Stimulated activated CD8-positive, alpha-beta memory T cell treated with anti-CD3 and anti-CD28 coated beads, Interleukin-4, amount 100 ng/mL, for 4 hours (primary cell): ENCODE data around the gene NEB.
"Not testable (repeated sequence)": the region's sequence is repeated elsewhere in the genome, so short reads cannot be mapped to it uniquely, and the experiment has no call there.

Experiments
- DNase-seq, 2 donors: peaks; one replicate each; pipeline ENCODE4 v3.0.0-alpha.2; 2020; ENCODE audit warnings: low read depth in 2 of 2, low spot score in 1 of 2

NEB gene

DNA sequence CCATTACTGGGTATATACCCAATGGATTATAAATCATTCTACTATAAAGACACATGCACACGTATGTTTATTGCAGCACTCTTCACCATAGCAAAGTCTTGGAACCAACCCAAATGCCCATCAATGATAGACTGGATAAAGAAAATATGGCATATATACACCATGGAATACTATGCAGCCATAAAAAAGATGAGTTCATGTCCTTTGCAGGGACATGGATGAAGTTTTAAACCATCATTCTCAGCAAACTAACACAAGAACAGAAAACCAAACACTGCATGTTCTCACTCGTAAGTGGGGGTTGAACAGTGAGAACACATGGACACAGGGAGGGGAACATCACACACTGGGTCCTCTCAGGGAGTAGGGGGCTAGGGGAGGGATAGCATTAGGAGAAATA is 174.8 kb downstream of the NEB start:
- not testable (repeated sequence) for DNase-seq

DNA sequence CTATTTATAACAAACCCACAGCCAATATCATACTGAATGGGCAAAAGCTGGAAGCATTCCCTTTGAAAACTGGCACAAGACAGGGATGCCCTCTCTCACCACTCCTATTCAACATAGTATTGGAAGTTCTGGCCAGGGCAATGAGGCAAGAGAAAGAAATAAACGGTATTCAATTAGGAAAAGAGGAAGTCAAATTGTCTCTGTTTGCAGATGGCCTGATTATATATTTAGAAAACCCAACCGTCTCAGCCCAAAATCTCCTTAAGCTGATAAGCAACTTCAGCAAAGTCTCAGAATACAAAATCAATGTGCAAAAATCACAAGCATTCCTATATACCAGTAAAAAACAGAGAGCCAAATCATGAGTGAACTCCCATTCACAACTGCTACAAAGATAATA is 176.4 kb downstream of the NEB start:
- not testable (repeated sequence) for DNase-seq

DNA sequence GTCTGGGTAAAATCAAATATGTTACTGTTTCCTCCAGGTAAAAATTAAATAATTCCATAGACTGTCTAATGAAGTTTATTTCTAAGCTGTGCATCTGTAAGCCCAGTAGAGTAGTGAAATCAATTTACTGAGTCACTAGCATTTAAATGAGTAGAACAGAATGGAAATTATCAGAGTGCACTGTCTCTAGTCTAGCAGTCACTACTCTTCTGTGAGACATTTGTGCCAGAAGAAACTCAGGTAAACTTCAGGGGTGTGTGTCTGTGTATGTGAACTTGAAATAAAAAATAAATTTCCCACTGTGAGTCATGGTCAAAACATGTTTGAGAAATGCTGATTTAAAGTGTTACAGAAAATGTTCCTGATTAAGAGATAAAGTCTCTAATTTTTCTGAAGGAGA is 178.2 kb downstream of the NEB start:
- DNase-seq: no peak

DNA sequence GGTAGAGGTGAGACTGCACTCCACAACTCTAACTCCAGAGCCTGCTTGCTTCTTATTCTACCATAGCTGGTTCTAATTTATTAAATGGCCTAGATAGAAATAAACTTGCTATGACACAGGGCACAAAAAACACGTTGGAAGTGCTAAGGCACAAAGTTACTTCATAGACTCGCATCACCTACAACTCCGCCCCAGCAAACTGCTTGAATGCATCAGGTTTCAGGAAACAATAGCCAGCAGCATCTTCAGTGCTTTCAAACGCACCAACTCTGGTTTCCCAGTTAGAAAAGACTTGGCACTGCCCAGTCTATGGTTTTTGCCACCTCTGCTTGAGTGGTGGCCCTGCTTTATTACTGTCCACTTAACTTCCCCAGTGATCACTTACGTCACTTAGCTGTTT is 182.0 kb downstream of the NEB start:
- no peak for DNase-seq

DNA sequence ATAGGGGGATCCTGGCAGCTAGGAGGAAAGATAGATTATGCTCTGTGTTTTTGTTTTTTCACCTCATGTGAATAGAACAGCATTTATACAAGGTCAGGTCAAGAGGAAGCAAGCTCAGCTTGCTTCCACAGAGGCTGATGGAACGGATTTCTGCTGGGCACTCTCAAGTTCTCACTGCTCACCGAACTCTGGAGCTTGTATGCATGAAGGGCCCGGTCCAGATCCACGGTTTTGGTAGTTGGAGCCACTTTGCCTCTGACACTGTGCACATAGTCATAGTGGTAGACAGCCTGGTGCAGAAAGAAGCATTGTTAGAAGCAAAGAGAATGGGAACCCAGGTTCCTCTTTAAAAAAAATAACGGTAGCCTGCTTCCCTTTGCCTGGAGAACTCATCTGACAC is 182.7 kb downstream of the NEB start:
- no peak for DNase-seq

DNA sequence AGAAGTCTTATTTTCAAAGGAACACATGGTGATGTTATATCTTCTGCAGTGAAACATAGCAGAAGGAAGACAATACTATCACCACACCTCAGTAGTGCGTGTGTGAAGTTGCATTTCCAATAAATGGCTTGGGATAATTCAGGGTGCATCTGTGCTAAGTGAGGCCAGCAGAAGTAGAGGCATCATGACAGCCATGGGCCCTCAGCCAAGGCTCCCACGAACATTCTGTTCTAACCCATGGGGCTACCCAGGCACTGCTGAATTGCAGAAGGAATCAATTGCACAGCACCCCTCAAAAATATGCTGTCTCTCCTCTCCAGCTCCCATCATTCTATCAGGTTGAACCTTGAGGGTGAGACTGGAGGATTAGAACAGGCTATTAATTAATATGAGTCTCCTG is 185.1 kb downstream of the NEB start:
- no peak for DNase-seq

DNA sequence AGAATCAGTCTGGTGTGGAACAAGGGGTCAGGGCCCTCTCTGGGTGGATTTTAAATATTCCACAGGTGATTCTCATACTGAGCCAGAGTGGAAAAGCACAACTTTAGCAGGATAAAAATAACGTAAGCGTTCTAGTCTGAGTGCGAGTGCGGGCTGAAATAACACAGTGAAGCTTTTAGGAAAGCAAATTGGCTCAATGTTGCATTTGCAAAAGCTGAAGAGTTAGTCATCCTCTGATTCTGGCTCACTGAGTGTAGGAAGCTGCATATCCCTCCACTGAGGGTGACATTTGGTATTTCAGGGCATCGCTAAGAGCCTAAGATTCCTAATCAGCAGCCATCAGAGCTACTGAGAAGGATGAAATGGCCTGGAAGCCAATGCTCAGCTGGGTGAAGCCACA is 189.8 kb downstream of the NEB start:
- no peak for DNase-seq

DNA sequence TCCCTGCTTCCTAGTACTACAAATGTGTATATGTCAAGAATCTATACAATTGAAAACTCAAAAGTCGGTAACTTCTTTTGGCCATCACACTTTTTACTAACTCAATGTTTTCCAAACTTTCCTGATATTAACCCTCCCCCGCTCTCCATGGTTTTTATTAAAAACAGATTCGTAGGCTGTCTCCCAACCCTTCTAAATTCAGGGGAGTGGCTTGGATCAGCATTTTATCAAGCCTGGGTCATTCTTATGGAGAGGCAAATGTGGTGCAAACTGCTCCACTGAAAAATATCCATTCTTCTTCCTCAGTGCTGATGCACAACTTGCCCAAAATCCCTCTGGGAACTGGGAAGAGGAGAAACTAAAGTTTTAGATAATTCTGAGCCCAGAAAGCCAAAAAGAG is 190.4 kb downstream of the NEB start:
- no peak for DNase-seq

DNA sequence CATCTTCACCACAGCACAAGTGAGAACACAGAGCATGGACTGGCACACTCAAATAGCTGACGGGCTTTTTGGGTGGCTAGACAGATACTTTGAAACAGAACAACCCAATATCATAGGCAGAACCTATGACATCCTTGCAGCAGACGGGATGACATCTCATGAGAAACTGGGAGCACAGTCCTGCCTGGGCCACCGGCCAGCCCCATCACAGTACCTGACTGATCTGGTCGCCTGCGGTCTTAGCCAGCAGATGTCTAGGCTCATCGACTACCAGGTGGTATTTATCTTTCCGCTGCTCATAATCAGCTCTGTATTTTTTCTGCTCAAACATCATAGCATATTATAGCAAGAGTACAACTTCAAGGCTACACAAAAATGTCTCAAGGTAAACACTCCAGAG is 200.3 kb downstream of the NEB start:
- DNase-seq: no peak

DNA sequence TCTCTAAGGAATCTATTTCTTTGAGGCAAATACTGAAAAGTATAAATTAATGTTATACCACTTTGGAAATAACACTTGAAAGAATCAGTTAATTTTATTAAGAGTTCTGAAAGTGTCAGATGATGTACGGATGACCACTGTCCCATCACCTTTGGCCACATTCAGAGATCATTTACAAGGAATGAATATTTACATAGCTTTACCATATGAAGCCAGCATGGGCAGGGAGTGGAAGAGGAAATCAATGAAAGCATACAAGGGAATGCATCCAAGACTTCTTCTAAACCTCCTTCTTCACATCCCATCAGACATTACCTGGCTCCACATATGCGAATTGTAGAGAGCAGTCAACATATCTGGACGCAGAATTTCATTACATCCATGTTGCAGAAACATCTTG is 201.1 kb downstream of the NEB start:
- DNase-seq: no peak

DNA sequence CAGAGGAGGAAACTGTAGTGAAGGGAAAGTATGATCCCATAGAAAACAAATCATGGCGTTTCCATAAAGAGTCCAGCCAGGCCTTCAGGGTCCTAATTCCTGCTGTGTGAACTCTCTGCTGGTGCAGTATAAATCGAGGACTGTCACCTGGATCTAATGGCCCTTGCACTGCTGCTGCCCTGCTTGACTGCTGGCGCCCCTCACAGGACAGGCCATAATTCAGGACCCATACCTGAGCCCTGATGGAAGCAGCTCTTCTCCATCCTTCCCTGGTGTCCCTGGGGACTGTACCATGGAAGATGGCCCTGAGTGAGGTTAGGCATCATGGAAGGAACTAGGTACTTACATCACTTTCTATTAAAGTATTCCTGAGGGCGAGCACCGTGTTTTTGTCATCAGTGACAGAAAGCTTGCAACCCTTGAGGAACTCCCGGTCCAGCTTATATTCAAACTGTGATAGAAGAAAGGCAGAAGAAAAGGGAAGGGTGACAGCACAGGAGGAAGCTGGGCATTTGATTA is 207.6 kb downstream of the NEB start:
- no peak for DNase-seq

DNA sequence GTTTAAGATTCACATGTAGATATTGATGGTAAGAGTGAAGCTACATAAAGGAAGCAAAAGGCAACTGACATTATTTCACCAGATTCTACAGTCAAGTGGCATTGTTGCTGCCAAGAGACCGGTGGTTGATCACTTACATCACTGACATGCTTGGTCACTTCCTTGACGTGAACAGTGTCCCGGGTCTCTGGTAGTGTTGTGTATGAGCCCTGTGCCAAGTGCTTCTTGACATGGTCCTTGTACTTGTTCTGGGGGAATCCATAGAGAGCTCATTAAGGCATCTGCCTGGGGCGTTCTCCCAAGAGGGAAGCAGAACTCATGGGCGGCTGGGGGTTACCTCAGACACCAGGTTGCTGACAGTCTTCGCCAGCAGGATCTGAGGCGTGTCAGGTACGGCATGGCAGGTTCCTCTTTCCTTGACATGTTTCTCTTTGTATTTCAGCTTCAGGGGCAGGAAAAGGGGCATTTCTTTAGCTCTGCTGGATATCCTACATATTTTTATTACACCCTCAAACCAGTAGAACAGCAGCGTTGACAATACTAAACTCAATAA is 208.4 kb downstream of the NEB start:
- DNase-seq: no peak

DNA sequence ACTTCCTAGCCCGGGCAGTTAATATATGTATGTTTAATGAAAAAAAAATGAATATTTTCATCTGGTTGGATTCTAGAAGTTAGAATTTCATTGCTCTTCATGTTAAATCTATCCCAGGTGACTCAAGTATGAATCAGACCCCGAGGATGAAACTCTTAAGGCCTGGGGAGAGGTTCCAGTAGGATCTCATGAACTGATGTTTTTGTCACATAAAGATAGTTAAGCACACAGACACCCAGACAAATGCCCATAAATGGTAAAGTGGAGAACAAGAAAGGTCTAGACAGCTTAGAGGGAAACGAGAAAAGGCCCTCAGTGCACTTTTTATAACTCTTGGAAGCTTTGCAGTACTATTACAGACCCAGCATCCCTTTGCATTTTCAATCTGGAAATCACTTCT is 210.4 kb downstream of the NEB start:
- DNase-seq: no peak

DNA sequence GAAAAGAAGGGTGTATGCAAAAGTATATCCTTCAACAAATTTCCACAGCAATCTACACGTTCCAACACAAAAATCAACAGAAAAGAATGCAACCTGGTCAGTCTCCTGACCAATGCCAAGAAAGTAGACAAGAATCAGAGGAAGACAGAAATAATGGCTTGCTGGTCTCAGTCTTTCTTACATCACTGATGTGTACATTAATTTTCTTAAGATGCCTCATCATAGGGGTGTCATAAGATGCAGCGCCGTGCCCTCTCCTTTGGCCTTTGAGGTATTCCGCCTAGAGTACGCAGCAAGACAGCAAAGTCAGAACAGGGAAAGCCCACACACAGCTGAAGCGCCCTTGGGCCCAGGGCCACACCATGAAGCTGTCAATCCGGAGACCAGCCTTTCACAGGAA is 211.7 kb downstream of the NEB start:
- DNase-seq: no peak

DNA sequence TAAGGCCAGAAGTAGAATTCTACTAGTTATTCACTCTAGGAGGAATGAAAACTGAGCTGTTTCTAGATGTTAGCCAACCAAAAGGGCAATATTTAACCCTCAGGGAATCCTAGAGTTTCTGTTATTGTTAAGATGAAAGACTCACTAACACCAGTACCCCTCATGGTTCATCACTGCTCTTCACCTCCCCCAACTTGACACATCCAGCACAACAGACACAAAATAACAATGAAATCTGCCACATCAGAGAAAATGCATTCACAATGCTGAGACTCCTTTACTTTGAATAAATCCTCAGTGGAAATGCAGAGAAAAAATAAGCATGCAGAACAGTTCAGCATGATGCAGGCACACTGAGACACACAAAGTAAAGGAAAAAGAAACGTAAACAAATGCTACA is 213.3 kb downstream of the NEB start:
- no peak for DNase-seq

DNA sequence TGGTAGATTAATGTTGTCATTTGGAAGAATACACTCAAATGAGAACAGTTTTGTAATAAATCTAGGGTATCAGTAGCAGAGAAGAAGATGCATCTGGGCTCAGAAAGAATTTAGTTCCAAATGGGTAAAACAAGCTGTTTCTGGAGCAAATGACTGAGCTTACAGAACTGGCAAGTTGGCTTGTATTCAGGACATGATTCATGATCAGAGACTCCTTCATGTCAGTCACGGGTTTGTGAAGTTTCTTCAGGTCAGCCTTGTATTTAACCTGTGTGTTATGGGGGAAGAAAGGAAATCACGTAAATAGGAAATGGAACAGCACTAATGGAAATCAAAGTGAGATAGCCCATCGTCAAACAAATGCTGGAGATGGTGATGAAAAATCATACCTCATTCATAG is 215.5 kb downstream of the NEB start:
- no peak for DNase-seq

DNA sequence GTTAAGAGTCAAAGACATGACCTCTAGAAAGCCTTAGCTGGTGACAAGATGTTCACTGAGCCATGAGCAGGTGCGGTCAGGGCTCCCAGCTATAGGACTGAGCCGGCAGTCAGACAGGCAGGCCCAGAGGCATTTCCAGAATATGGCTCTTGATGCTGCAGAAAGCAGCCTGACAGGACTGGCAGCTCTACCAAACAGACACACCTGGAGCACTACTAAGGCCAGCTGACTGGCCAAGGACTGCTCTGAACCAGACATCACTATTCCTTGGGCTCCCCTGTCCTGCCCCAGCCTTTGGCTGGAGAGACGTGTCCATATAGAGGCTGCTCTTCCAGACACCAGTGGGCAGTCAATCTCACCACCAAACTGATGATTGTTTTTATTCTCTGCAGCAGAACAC is 225.8 kb downstream of the NEB start:
- no peak for DNase-seq

DNA sequence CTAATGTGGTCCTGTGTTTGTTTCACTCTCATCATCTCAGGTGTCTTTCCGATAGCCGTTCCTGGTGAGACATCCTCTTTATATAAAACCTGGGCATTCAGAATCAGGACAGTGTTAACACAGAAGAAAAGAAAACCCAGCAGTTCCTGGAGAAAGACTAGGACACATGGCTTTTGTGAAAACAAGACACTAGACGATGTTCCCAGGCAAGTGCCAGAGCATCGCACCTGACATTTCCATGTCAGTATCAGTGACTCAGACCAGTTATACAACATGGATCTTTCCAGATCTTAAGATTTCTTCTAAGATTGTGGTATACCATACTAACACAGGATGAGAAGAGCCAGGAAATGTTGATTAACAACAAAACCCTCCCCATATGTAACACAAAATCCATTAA is 228.1 kb downstream of the NEB start:
- no peak for DNase-seq

DNA sequence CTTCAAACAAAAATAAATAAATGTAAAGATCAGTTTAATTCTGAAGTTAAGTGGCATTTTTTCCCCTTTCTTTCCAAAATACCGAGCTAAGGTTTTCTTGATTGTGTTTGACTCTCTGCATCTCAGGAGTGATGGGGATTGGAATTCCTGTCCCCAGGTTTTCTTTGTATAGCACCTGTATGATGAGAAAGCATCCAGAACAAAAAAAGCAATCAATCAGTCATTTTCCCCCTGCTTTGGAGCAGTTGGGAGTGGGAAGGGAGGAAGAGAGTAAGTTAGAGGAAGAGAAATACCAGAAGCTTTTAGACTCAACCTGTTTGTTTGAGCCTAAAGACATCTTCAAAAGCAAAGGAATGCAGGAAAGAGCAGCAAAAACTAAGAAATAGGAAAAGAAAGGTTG is 236.1 kb downstream of the NEB start:
- no peak for DNase-seq

DNA sequence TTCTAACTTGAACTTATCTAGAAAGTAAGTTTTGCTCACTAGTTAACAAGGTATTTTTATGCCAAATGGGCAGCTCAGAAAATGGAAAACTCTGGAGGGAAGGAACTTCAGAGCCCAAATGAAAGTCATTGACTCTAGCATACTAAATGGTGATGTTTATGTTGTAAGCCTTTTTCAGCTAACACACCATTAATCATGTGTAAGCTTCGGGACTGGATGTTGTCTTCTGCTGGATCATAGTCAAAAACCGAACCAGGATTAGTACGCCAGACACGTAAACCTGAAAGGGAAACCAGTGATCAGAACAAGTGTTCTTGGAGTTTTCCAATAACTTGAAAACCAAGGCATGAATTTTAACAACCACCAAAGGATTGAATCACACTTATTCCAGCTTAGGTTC is 242.8 kb downstream of the NEB start:
- DNase-seq: no peak

DNA sequence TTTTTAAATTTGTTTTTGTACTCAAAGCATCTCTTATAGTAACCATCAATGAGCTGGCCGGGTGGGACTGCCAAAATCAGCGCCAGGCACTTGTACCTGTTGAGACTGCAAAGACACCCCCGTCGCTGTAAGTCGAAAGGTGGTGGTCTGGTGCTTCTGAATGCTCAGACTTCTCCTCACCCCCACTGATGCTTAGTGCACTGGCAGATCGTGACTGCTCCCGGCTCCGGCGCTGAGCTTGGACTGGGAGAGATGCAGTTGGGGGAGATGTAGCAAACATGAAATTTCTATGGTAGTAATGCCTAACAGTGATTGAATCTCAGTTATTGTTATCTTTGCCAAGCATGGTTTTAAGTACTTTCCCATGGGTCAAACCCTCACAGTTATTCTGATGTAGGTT is 244.0 kb downstream of the NEB start:
- DNase-seq: no peak

DNA sequence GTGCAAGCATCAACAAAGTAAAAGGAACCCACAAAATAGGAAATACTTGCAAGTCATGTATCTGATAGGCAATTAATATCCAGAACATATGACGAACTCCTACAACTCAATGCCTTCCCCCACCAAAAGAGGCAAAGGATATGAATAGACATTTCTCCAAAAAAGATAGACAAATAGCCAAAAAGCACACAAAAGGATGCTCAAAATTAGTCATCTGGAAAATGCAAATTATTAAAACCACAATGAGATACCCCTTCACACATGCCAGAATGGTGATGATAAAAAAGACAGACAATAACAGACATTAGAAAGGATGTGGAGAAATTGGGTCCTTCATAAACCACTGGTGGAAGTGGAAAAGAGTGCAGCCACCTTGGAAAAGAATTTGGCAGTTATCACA is 248.2 kb downstream of the NEB start:
- no peak for DNase-seq

DNA sequence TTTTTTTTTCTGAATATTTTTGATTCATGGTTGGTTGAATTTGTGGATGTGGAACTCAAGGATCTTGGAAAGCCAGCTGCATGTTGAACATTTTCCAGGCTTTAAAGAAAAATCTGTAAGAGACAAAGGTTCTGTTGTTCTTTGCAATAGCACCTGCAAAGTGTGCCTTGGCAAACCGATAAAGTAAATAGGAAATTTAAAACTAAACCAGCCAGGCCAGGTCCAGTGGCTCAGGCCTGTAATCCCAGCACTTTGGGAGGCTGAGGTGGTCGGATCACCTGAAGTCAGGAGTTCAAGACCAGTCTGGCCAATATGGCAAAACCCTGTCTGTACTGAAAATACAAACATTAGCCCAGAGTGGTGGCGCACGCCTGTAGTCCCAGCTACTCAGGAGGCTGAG is 250.2 kb downstream of the NEB start:
- DNase-seq: no peak

DNA sequence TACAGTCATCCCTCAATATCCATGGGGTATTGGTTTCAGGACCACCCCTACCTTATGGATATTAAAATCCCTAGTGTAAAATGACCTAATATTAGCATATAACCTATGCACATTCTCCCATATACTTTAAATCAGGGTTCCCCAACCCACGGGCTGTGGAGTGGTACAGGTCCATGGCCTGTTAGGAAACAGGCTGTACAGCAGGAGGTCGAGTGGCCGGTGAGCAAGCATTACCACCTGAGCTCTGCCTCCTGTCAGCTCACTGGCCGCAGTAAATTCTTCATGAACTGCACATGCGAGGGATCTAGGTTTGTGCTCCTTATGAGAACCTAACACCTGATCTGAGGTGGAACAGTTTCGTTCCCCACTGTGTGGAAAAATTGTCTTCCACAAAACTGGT is 250.7 kb downstream of the NEB start:
- no peak for DNase-seq
